Heart left ventricle (tissue), 13 donors: Measurements from ENCODE around the gene AOC3.

Experiments used
- POLR2A ChIP-seq, 2 donors: fragments of 450-650 bp; IDR thresholded peaks; one replicate each; pipeline ENCODE4 v1.6.1; 2017; ENCODE audit warnings: antibody characterized with exemption in 2 of 2, mild to moderate bottlenecking in 2 of 2, moderate library complexity in 2 of 2
- TF ChIP-seq, protein P1 (sequence below), 12 donors: fragments of 200-600 bp; sonication (generic) in 4 of 12; IDR thresholded peaks; one replicate each; pipeline versions ENCODE4 v1.5.0 to v1.8.0; 2018 to 2022; ENCODE audit warnings: antibody characterized with exemption in 12 of 12, mild to moderate bottlenecking in 5 of 12
- donor health status: ischemic (EF 13 %, LVEDD 7.1; RV severe dilation, severe dysfunction).
- donor health status: DM: no; HTN: yes; CAD: no.
- donor health status: DM: no; HTN: no; CAD: no.
- donor health status: ischemic (EF 25% LVEDD 6.9; RV normal size, moderate dysfunction).
- donor health status: ischemic (EF 25% LVEDD 5.7; RV mildly dilated, moderate dysfunction).
- donor health status: ischemic (EF 35%, LVEDD 5.7; RV mildly dilated, moderate dysfunction).
- donor health status: nonischemic (EF 11% LVEDD 7.7; RV severe dilation, severe dysfunction).
- donor health status: DM: yes; HTN: yes; CAD: no.
- donor health status: PGD.
- donor health status: ischemic (EF 29% LVEDD 5.4; RV normal size, mild dysfunction).
- donor health status: nonischemic (EF 23%, LVEDD 6.1; RV moderate dilation, normal function).

DNA sequence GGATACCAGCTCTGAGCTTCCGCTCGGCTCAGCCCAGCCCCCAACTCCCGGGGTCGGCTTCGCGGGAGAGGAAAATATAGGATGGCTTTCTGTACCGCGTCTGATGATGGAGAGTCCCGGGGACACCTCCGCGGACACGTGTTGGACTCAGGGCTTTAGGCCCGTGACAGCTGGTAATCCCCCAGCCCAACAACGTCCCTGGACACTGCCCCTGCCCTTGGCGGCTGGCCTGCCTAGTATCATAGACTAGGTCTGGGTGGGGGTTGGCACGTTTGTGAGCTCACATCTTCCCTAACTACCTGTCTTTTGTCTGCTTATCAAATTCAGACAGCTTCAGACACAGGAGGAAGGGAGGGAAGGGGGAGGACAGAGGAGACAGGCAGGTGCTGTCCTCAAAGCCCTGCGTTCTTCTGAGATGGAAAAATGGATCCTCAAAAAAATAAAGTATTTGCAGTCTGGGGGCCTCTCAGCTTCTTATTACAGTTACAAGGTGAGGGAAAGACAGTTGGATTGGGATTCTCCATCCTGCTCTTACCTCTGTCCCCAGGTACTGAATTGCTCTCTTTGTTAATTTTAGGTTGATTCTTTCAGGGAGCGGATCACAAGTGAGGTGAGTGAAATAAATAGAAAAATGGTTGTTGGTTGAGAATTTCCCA, 17.1 kb upstream of the AOC3 start:
- TF ChIP-seq, protein P1, sequence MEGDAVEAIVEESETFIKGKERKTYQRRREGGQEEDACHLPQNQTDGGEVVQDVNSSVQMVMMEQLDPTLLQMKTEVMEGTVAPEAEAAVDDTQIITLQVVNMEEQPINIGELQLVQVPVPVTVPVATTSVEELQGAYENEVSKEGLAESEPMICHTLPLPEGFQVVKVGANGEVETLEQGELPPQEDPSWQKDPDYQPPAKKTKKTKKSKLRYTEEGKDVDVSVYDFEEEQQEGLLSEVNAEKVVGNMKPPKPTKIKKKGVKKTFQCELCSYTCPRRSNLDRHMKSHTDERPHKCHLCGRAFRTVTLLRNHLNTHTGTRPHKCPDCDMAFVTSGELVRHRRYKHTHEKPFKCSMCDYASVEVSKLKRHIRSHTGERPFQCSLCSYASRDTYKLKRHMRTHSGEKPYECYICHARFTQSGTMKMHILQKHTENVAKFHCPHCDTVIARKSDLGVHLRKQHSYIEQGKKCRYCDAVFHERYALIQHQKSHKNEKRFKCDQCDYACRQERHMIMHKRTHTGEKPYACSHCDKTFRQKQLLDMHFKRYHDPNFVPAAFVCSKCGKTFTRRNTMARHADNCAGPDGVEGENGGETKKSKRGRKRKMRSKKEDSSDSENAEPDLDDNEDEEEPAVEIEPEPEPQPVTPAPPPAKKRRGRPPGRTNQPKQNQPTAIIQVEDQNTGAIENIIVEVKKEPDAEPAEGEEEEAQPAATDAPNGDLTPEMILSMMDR (IDR thresholded peaks at IDR 0.05) = no peak
- no peak for TF ChIP-seq POLR2A (IDR thresholded peaks at IDR 0.05)
